Lung microvascular endothelial cell (primary cell): ENCODE data around the gene ZNF354B. TPM values are rescaled to one million over a fixed set of nuclear protein-coding genes. Genes with fewer than 3 reads are reported as not detected.
"Not testable (repeated sequence)": the region's sequence is repeated elsewhere in the genome, so short reads cannot be mapped to it uniquely, and the experiment has no call there.

Experiments used
- DNase-seq, 2 donors: peaks; one replicate each; pipeline versions ENCODE4 v3.0.0 to v3.0.0-alpha.2; 2010; ENCODE audit warnings: low read depth in 2 of 2
- total RNA-seq: library from RNA; depleted of rRNA; stranded (reverse); fragments of >200 nt; gene quantifications from 2 replicates; pipeline ENCODE4 v1.2.1, GENCODE V29; 2014

Gene ZNF354B
- total RNA-seq, 1 donor from 2014 or later, result 6.5 TPM

DNA sequence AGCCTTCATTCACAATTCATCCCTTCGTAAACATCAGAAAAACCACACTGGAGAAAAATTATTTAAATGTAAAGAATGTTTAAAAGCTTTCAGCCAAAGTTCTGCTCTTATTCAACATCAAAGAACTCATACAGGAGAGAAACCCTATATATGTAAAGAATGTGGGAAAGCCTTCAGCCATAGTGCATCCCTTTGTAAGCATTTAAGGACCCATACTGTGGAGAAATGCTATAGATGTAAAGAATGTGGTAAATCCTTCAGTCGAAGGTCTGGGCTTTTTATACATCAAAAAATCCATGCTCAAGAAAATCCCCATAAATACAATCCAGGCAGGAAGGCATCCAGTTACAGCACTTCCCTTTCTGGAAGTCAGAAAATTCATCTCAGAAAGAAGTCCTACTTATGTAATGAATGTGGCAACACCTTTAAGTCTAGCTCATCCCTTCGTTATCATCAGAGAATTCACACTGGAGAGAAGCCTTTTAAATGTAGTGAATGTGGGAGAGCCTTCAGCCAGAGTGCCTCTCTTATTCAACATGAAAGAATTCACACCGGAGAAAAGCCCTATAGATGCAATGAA lies 23.5 kb downstream of the ZNF354B start:
- not testable (repeated sequence) for DNase-seq

DNA sequence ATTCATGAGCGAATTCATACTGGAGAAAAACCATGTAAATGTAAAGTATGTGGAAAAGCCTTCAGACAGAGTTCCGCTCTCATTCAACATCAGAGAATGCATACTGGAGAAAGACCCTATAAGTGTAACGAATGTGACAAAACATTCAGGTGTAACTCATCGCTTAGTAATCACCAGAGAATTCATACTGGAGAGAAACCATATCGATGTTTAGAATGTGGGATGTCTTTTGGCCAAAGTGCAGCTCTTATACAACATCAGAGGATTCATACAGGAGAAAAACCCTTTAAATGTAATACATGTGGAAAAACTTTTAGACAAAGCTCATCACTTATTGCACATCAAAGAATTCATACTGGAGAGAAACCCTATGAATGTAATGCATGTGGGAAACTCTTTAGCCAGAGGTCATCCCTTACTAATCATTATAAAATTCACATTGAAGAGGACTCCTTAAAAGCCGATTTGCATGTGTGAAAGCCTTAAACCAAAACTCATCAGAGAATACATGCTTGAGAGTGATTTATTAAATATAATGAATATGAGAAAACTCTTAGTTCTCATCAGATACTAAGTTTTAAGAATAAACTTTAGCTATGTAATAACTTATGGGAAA lies 24.2 kb downstream of the ZNF354B start:
- DNase-seq, result no peak

DNA sequence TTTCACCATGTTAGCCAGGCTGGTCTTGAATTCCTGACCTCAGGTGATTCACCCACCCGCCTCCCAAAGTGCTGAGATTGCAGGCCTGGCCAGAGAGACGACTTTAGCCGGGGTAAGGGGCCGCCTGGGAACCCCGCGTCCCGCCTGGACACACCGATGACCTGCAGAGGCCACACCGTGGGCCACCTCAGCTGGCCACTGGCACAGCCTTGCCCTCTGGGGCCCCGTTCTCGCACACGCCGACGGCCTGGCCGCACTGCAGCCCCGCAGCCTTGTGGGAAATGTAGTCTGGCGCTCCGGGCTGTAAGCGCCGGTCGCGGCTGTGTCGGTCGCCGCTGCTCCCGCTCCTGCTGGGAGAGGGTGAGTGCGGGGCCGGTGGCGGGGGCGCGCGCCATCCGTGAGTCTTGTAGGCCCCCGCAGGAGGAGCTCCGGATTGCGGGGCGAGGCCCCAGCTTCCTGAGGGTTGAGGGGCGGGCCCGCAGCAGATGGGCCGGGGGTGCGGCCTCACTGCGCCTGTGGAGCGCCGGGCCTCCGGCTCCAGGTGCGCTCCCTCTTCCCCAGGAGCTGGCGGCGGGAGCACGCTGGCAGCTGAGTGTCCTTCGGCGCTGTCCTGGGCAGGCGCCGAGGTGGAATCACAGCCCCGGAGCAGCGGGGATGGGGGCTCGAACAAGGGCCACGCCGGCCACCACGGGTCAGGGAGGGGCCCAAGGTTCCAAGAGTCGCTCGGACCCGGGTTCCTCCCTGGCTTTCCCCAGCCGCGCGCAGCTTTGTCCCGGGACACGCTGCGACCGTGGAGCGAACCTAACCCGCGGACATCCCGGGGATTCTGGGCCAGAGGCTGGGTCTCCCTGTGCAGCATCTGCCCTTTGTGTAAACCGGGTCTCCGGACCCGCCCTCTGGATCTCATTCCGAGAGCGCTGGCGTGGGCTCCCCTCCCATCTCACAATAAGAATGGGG lies 36.1 kb downstream of the ZNF354B start, which contains the start of gene ZFP2:
ZFP2 (plus strand) TSS at position 299 of the 957 bp plus-strand sequence. CDS start 35,401 bp downstream, outside the sequence.
- peak; percentile 43 to 68 for DNase-seq

DNA sequence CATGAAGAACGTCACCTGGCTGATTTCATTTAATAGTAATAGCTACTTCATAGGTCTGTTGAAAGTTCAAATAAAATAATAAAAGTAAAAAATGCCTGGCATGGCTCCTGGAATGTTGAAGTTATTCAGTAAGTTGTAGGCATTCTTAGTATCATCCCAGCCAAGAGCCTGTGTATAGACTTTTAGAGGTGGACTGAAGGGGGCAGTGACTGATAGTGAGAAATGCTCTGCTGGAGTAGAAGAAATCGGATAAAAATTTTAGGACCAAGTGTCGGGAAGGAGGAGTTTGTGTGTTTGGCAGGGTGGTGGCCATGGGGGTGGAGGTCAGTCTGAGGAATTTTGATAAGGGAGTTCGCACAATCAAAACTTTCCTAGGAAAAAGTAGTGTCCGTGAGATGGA lies 39.5 kb downstream of the ZNF354B start:
- DNase-seq, result no peak

DNA sequence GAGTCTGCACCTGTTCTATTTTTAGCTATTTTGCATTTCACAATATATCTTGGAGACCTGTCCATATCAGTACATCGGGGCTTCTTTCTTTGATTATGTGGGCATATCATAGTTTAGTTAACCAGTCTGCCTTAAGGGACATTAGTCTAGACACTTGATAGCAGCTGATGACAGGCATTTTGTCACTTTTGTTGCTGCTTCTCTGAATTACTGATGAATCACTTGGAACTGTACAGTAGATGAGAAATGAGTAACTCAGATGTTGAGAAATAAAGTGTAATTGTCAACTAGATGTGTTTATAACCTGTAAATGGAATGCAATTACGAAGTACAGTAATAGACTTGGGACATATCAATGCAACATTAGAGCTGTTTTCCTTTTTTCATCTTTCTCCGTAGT lies 43.1 kb downstream of the ZNF354B start:
- DNase-seq, result no peak

DNA sequence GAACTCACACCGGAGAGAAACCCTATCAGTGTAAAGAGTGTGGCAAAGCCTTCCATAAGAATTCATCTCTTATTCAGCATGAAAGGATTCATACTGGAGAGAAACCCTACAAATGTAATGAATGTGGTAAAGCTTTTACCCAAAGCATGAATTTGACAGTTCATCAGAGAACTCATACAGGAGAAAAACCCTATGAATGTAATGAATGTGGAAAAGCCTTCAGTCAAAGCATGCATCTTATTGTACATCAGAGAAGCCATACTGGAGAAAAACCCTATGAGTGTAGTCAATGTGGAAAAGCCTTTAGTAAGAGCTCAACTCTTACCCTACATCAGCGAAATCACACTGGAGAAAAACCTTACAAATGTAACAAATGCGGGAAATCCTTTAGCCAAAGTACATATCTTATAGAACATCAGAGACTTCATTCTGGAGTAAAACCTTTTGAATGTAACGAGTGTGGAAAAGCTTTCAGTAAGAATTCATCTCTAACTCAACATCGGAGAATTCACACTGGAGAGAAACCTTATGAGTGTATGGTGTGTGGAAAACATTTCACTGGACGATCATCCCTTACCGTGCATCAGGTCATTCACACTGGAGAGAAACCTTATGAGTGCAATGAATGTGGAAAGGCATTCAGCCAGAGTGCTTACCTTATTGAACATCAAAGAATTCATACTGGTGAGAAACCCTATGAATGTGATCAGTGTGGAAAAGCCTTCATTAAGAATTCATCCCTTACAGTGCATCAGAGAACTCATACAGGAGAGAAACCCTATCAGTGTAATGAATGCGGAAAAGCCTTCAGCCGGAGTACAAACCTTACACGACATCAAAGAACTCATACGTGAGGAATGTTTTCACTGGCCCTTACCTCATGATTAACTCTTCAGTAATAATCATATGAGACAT lies 72.3 kb downstream of the ZNF354B start:
- DNase-seq, result no peak

Other genes starting within 250 kb of the ZNF354B start
- 10.5 and 26.0 TPM in 2 replicates for gene CLK4, start 232.9 kb upstream of the ZNF354B start, total RNA-seq
- 4.8 and 8.1 TPM in 2 replicates for gene ZNF354A, start 129.3 kb upstream of the ZNF354B start, total RNA-seq
- gene ZFP2, start 36.0 kb downstream of the ZNF354B start, total RNA-seq, result 0.79 and 1.1 TPM in 2 replicates
- gene ZNF454, start 81.2 kb downstream of the ZNF354B start, total RNA-seq, result 0.22 and 1.2 TPM in 2 replicates
- not detected in 2 replicates for gene GRM6, start 135.4 kb downstream of the ZNF354B start, total RNA-seq
- gene ZNF879, start 163.9 kb downstream of the ZNF354B start, total RNA-seq, result 3.3 and 5.2 TPM in 2 replicates
- gene ZNF354C, start 200.4 kb downstream of the ZNF354B start, total RNA-seq, result 5.0 and 6.1 TPM in 2 replicates